Peyer's patch (tissue), 4 donors: Measurements from ENCODE around the gene PARD3B.

Source experiments
- POLR2A ChIP-seq, 2 donors: fragments of 450-650 bp; IDR thresholded peaks; one replicate each; pipeline ENCODE4 v1.5.1; 2017; ENCODE audit warnings: antibody characterized with exemption in 2 of 2, mild to moderate bottlenecking in 2 of 2, moderate library complexity in 2 of 2
- TF ChIP-seq, protein P1 (sequence below), 6 experiments: fragments of 450-650 bp in 4 of 6; fragments of 200-600 bp in 2 of 6; sonication (generic) in 1 of 6; IDR thresholded peaks; one replicate each; pipeline ENCODE4 v1.5.1; 2017 to 2019; ENCODE audit warnings: antibody characterized with exemption in 6 of 6, mild to moderate bottlenecking in 3 of 6, moderate library complexity in 1 of 6

- TF ChIP-seq, protein P1, sequence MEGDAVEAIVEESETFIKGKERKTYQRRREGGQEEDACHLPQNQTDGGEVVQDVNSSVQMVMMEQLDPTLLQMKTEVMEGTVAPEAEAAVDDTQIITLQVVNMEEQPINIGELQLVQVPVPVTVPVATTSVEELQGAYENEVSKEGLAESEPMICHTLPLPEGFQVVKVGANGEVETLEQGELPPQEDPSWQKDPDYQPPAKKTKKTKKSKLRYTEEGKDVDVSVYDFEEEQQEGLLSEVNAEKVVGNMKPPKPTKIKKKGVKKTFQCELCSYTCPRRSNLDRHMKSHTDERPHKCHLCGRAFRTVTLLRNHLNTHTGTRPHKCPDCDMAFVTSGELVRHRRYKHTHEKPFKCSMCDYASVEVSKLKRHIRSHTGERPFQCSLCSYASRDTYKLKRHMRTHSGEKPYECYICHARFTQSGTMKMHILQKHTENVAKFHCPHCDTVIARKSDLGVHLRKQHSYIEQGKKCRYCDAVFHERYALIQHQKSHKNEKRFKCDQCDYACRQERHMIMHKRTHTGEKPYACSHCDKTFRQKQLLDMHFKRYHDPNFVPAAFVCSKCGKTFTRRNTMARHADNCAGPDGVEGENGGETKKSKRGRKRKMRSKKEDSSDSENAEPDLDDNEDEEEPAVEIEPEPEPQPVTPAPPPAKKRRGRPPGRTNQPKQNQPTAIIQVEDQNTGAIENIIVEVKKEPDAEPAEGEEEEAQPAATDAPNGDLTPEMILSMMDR (IDR thresholded peaks at IDR 0.05) = no peak
- TF ChIP-seq POLR2A (IDR thresholded peaks at IDR 0.05) = no peak
Measured at GRCh38 chr2:205346649-205347048, 801.4 kb downstream of the PARD3B start.
